Duodenal mucosa (tissue), 2 donors: ENCODE measurements around the gene TFF3.

Source experiments
- H3K27ac ChIP-seq: one replicate; pipeline ENCODE4 v1.7.0; 2013; ENCODE audit warnings: low read depth, low read length
- H3K27me3 ChIP-seq, 2 donors: one replicate each; pipeline ENCODE4 v1.7.0; 2013; ENCODE audit warnings: low read length in 2 of 2, control low read depth in 1 of 2; ENCODE audit not compliant: insufficient read depth in 2 of 2, control insufficient read depth in 1 of 2
- H3K36me3 ChIP-seq, 2 donors: one replicate each; pipeline ENCODE4 v1.7.0; 2013; ENCODE audit warnings: low read length in 2 of 2, control low read depth in 1 of 2; ENCODE audit not compliant: insufficient read depth in 2 of 2, control insufficient read depth in 1 of 2
- H3K4me1 ChIP-seq, 2 donors: one replicate each; pipeline ENCODE4 v1.7.0; 2013; ENCODE audit warnings: low read length in 2 of 2, control low read depth in 1 of 2; ENCODE audit not compliant: insufficient read depth in 2 of 2, control insufficient read depth in 1 of 2
- H3K4me3 ChIP-seq, 2 donors: one replicate each; pipeline ENCODE4 v1.7.0; 2013; ENCODE audit warnings: low read length in 2 of 2, low read depth in 1 of 2
- H3K9ac ChIP-seq, 2 donors: one replicate each; pipeline ENCODE4 v1.7.0; 2013; ENCODE audit warnings: low read length in 2 of 2, low read depth in 1 of 2
- H3K9me3 ChIP-seq, 2 donors: one replicate each; pipeline ENCODE4 v1.7.0; 2013; ENCODE audit warnings: low read length in 2 of 2, control low read depth in 1 of 2; ENCODE audit not compliant: control insufficient read depth in 1 of 2

Gene TFF3

DNA sequence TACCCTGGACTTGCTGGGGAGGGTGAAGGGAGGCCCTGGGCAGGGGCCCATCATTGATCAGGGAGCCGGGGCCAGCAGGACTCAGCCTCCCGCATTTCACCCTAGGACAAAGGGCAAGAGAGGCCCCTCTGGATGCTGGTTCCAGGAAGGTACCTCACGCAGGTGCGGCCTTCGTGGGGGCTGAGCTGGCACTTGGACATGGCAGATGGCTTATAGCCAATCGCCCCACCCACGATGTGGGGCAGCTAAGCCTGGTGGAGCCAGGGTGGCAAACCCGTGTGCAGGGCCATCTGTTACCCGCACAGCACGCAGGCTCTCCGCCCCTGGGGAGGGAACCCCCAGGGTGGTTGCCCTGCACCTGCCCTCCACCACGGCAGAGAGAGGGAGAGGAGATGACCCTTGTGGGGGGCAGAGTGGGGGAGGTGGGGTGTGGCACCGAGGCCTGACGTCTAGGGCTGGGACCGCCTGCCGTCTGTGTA is 2.5 kb downstream of the TFF3 start:
- Histone ChIP-seq H3K4me3 (peak overlapping the region; percentile 21 to 52), H3K9me3 (no peaks in the 10 kb centered on the region), H3K4me1 (peaks cover 51 to 69% of the 10 kb centered on the region in 2 donors), H3K27ac (no peak overlapping the region), H3K36me3 (no peaks in the 10 kb centered on the region), H3K9ac (peak overlapping the region in 1 of 2 donors; percentile 30), H3K27me3 (no peaks in the 10 kb centered on the region)

DNA sequence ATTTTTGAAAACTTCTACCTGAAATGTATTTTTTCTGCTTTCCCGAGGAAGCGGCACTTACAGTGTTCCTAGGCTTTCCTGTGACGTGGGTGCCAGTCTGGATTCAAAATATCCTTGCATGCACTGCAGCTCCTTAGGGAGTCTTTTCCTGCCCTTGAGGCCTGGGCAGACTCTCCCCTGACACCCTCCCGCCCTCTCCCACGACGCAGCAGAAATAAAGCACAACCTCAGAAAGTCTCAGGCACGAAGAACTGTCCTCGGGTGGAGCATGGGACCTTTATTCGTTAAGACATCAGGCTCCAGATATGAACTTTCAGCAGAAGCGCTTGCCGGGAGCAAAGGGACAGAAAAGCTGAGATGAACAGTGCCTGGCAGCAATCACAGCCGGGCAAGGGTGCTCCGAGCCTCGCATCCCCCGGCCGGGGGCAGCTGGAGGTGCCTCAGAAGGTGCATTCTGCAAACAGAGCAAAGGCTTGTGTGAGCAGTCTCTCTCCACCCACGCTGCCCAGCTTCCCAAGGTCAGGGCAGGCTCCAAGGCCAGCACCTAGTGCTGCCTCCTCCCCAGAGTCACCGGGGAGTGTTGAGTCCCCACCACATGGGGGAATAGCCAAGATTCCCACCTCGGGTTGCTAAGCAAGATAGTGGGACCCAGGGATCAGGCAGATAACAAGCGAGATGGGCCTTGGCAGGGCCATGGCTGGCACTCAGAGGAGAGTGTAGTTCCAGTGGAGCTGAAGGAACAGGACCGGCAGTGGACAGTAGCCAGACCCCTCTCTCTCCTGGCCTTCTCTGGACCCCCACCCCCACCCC is 3.2 kb downstream of the TFF3 start:
- Histone ChIP-seq H3K9ac (peak overlapping the region in 1 of 2 donors; percentile 30), H3K27me3 (peaks cover 0 to 4% of the 10 kb centered on the region in 2 donors), H3K4me3 (peak overlapping the region in 1 of 2 donors; percentile 2), H3K9me3 (no peaks in the 10 kb centered on the region), H3K27ac (no peak overlapping the region), H3K4me1 (peaks cover 48 to 69% of the 10 kb centered on the region in 2 donors), H3K36me3 (no peaks in the 10 kb centered on the region)

DNA sequence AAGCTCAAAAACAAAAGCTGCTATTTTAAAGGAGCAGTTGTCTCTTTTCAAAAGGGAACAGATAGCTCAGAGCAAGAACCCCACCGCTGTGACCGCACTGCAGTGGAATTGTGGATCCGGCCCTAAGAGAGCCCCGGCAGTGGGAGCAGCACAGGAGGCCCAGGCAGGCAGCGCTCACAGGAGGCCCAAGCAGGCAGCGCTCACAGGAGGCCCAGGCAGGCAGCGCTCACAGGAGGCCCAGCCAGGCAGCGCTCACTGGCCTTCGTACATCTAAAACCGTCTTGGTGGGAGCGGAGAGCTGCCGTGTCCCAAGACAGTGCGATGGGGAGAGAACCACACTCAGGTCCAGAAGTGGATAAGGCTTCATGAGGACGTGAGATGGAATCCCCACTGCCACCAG is 4.0 kb downstream of the TFF3 start:
- H3K4me1 ChIP-seq, result peaks cover 42 to 66% of the 10 kb centered on the region in 2 donors
- no peak overlapping the region for H3K9ac ChIP-seq
- H3K36me3 ChIP-seq, result no peaks in the 10 kb centered on the region
- peaks cover 0 to 5% of the 10 kb centered on the region in 2 donors for H3K27me3 ChIP-seq
- H3K9me3 ChIP-seq, result no peaks in the 10 kb centered on the region
- H3K27ac ChIP-seq, result no peak overlapping the region
- no peak overlapping the region for H3K4me3 ChIP-seq

DNA sequence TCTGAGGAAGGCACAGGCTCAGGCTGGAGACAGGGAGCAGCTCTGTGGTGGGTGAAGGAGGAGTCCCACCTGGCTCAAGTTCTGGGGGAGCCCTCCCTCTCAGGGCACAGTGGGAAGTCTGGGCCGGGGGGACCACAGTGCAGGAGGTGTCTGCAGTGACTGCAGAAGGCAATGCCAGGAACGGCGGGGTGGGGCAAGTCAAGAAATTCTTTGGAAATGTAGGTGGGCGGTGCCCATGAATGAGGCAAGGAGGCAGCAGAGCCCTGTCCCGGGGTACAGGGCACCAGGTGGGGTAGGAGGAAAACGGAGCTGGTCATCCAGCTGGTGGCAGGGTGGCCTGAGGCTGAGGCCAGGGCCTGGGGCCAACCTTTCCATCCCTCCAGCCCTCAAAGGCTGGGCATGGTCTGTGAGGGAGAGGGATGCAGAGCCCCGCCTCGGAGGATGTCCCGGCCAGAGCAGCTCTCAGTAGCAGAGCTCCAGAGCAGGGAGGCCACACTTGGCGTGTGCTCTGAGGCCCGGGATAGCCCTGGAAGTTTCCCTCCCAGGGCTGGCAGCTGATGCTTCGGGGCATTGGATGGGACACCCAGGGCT is 4.7 kb downstream of the TFF3 start:
- H3K4me1 ChIP-seq, result peaks cover 38 to 63% of the 10 kb centered on the region in 2 donors
- H3K9ac ChIP-seq, result no peak overlapping the region
- no peak overlapping the region for H3K27ac ChIP-seq
- H3K27me3 ChIP-seq, result peaks cover 0 to 5% of the 10 kb centered on the region in 2 donors
- H3K9me3 ChIP-seq, result no peaks in the 10 kb centered on the region
- H3K36me3 ChIP-seq, result no peaks in the 10 kb centered on the region
- no peak overlapping the region for H3K4me3 ChIP-seq

DNA sequence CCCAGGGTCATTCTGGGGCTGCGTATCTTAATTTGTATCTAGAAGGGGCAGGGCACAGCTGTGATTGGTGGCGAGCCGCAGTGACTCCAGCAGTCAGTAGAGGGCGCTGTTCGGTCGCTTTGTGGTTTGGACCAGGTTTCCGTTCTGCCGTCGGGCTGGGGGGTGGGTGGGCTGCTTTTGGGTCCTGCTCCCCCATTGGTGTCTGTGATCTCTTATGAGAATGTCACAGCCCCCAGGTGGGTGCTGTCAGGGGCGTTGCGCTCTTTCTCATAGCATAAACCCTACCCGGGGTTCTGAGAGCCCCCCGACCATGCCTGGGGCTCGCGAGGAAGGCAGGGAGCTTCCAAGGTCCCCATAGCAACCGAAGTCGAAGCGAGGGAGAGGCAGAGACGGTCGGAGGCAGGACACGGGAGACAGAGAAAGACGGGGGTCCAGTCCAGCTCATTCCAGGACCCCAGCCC is 5.4 kb downstream of the TFF3 start:
- Histone ChIP-seq H3K4me1 (peaks cover 32 to 56% of the 10 kb centered on the region in 2 donors), H3K36me3 (no peaks in the 10 kb centered on the region), H3K9ac (no peak overlapping the region)

DNA sequence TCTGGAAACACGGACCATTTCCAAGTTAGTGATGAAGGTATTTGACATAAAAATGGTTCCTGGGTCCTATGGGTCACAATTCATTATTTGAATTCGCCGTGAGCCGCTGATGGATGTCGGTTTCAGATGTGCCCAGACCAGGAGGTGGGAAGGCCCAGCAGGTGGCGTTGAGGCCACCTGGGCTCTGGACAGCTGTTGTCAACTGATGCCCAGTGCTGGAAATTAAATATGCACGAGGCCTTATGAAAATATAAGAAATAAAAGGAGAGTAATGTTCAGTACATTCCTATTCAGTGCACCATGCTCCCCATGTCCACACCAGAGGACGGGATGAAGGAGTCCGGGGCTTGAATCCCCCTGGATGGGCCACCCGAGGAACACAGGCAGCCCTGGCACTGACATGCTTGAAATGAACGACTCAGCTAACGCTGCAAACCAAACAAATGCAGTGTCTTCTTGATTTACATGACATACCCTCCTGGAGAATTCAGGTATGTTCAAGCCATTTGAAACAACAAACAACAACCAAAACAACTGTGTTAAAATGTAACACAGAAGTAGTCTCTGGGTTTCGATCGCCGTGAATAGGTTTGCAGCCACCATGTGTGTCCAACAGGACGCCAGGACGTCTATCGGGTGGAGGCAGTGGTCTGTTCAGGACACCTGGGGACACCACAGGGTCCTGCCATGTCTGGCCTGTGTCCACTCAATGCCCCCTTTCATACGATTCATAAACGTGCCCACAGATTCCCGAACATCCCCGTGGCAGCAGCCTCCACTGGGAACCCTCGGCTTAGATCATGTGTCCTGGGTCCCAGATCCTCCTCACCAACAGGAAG is 6.1 kb downstream of the TFF3 start:
- H3K9ac ChIP-seq, result no peak overlapping the region
- peaks cover 0 to 5% of the 10 kb centered on the region in 2 donors for H3K27me3 ChIP-seq
- H3K27ac ChIP-seq, result no peak overlapping the region
- peaks cover 28 to 50% of the 10 kb centered on the region in 2 donors for H3K4me1 ChIP-seq
- no peaks in the 10 kb centered on the region for H3K9me3 ChIP-seq
- no peak overlapping the region for H3K4me3 ChIP-seq
- no peaks in the 10 kb centered on the region for H3K36me3 ChIP-seq

More for the DNA sequence above, 5.4 kb downstream of the TFF3 start:
- no peak overlapping the region for H3K4me3 ChIP-seq
- H3K9me3 ChIP-seq, result no peaks in the 10 kb centered on the region
- no peak overlapping the region for H3K27ac ChIP-seq
- H3K27me3 ChIP-seq, result peaks cover 0 to 5% of the 10 kb centered on the region in 2 donors

DNA sequence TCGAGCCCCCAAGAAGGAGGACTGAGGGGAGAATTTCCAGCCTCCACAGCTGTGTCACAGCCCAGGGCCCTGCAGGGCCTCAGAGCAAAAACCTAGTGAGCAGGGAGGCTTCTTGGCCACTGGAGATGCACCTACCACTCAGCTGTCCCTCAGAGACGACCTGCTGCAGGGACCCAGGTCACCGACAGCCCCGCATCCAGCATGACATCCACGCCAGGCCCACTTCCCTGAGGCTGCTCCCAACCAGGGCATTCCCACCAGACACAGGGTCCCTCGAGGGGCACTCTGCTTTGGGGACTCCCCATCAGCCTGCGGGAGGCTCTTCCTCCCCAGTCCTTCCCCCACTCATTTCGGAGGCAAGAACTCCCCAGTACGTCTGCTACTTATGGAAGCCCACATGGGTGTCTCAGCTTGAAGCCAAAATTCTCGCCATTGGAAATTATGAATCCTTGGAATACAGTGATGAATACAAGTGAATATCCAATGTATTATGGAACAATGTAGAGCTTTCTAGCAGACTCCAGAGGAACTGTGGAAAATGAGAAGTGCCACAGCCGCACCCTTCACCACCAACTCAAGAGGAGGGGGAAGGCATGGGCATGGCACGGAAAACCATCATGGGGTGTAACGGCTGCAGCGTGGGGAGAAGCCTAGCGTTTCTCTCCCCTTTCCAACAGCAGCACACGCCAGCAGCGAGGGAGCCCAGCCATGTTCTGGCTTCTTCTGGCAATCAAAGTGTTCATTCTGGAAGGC is 6.9 kb downstream of the TFF3 start:
- H3K27me3 ChIP-seq, result peaks cover 0 to 5% of the 10 kb centered on the region in 2 donors
- peaks cover 21 to 42% of the 10 kb centered on the region in 2 donors for H3K4me1 ChIP-seq
- no peaks in the 10 kb centered on the region for H3K9me3 ChIP-seq
- H3K36me3 ChIP-seq, result no peaks in the 10 kb centered on the region
- H3K27ac ChIP-seq, result no peak overlapping the region
- H3K4me3 ChIP-seq, result no peak overlapping the region
- no peak overlapping the region for H3K9ac ChIP-seq

DNA sequence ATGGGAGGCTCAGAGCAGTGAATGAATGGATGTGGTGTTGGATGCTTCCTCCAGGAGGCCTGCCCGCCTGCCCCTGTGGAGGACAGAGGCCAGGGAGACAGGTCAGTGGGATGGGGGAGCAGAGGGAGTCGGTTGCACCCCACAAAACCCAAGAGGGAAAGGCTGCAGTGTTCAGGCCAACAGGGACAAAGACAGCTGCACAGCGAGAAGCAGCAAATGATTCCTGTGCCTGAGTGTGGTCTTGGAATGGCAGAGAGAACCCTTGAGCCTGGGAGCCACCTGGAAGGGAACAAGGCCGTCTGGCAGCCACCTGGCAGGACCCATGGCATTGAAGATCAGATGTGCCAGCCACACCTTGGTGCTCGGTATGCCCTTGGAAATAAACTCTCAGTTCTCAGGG is 8.1 kb downstream of the TFF3 start:
- Histone ChIP-seq H3K27me3 (peaks cover 0 to 5% of the 10 kb centered on the region in 2 donors), H3K27ac (no peak overlapping the region), H3K9ac (no peak overlapping the region), H3K4me3 (no peak overlapping the region), H3K4me1 (peaks cover 12 to 29% of the 10 kb centered on the region in 2 donors), H3K36me3 (no peaks in the 10 kb centered on the region), H3K9me3 (no peaks in the 10 kb centered on the region)

DNA sequence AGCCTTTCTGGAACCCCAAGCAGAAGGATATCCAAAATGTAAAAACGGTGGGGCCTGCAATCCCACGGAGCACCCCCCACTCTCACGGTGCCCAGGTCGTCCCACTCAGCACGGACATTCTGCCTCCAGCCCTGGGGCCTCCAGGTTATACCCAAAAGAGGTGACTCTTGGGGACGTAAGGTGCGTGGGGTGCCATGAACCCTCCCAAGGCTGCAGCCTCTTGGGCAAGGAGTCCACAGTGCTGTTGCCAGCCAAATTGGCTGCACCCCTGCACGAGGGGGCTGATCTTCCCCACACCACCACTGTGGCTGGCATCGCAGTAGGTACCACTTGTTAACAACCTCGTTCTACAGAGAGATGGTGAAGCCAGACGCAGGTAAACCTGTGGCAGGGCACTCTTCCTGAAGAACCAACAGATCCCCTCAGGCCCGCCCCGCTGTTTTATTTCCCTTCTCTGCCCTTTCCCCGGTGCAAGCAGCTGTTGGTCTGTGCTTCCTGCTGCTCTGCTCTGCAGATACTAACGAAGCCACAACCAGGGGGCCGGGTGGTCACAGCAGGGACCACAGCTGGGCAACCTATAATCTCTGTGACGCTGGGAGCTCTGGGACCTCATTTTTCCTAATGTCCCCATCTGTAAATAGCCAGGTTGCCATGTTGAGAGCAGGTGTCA is 8.7 kb downstream of the TFF3 start:
- no peaks in the 10 kb centered on the region for H3K36me3 ChIP-seq
- H3K27ac ChIP-seq, result no peak overlapping the region
- H3K27me3 ChIP-seq, result peaks cover 0 to 5% of the 10 kb centered on the region in 2 donors
- H3K4me1 ChIP-seq, result peaks cover 12 to 23% of the 10 kb centered on the region in 2 donors
- no peak overlapping the region for H3K9ac ChIP-seq
- H3K9me3 ChIP-seq, result no peaks in the 10 kb centered on the region
- H3K4me3 ChIP-seq, result no peak overlapping the region
